Measurements from ENCODE around the gene CLDN20. TPM values are rescaled to one million over a fixed set of nuclear protein-coding genes. Genes with fewer than 3 reads are reported as not detected.

Gene CLDN20
- polyA plus RNA-seq, 2 of the 4 experiments (the other 2 are of a cell fraction), result not detected

- Histone ChIP-seq H3K4me2 (no peak overlapping the region), H3K27ac (no peak overlapping the region), H3K9me3 (no peaks in the 10 kb centered on the region), H3K4me3 (no peak overlapping the region), H3K4me1 (peaks cover 13% of the 10 kb centered on the region)
- 96% methylated on average over 8 of the region's 8 CpGs for WGBS (ENCODE audit: missing lambda C conversion rate)
- ATAC-seq (no peak), DNase-seq (ENCODE audit: low read depth in 1 of 2, low spot score in 1 of 2) (no peak), FAIRE-seq (no peak)
- TF ChIP-seq MAFK (IDR thresholded peaks at IDR 0.05; ENCODE audit: partially characterized antibody), result no peak
- no peak for TF ChIP-seq GATA3 (IDR thresholded peaks at IDR 0.05; ENCODE audit: borderline replicate concordance)
- no peak for TF ChIP-seq CHD2 (IDR thresholded peaks at IDR 0.05; ENCODE audit: low read length, partially characterized antibody)
- no peak for TF ChIP-seq TFCP2L1 (CRISPR knock-in tag; IDR thresholded peaks at IDR 0.05)
- no peak for TF ChIP-seq NPAS2 (CRISPR knock-in tag; IDR thresholded peaks at IDR 0.05; ENCODE audit: borderline replicate concordance)
- TF ChIP-seq KDM5A (IDR thresholded peaks at IDR 0.05), result no peak
- no peak for TF ChIP-seq HOXA7 (CRISPR knock-in tag; IDR thresholded peaks at IDR 0.05)
- TF ChIP-seq SREBF2 (IDR thresholded peaks at IDR 0.05), result no peak
- no peak for TF ChIP-seq RCOR1 (IDR thresholded peaks at IDR 0.05; ENCODE audit: low read depth, low read length)
- TF ChIP-seq BCL3 (IDR thresholded peaks at IDR 0.05), result no peak
- no peak for TF ChIP-seq ESRRA (IDR thresholded peaks at IDR 0.05; ENCODE audit: borderline replicate concordance, low read length)
- TF ChIP-seq CBX8 (IDR thresholded peaks at IDR 0.05), result no peak
- TF ChIP-seq CTCF (IDR thresholded peaks at IDR 0.05), result no peak
- no peak for TF ChIP-seq HES2 (IDR thresholded peaks at IDR 0.05)
- TF ChIP-seq NFE2L2 (conservative IDR thresholded peaks at IDR 0.05; ENCODE audit: low read length), result no peak
- TF ChIP-seq CBX2 (IDR thresholded peaks at IDR 0.05; ENCODE audit: borderline replicate concordance, low read depth), result no peak
- no peak for TF ChIP-seq HEYL (CRISPR knock-in tag; IDR thresholded peaks at IDR 0.05)
- TF ChIP-seq PBX3 (IDR thresholded peaks at IDR 0.05), result no peak
- POLR2A ChIA-PET, result no interaction called here
- CTCF ChIA-PET, result interaction anchor here (1.3 to 3.1 kb wide), 3 partner anchors 13 to 75 kb away, joined by 3 to 9 read pairs (median 4); no protein-coding TSS in a partner anchor
Observed at GRCh38 chr6:155252581-155252980, 11.2 kb upstream of the CLDN20 start.

- ChIA-PET CTCF (no interaction called here), POLR2A (no interaction called here)
- peaks cover 6% of the 10 kb centered on the region; the same call in 1 of the 3 replicates for H3K4me1 ChIP-seq
- DNase-seq (ENCODE audit: low read depth in 1 of 2, low spot score in 1 of 2), result no peak
- no peak overlapping the region for H3K27ac ChIP-seq
- WGBS (ENCODE audit: missing lambda C conversion rate), result 23% methylated on average over 1 of the region's 1 CpG
- H3K9me3 ChIP-seq, result no peaks in the 10 kb centered on the region
- TF ChIP-seq FOSB (CRISPR knock-in tag; IDR thresholded peaks at IDR 0.05) (no peak), JUNB (IDR thresholded peaks at IDR 0.05) (no peak), RFX5 (IDR thresholded peaks at IDR 0.05) (no peak), CEBPB (IDR thresholded peaks at IDR 0.05) (no peak), HOXA7 (CRISPR knock-in tag; IDR thresholded peaks at IDR 0.05) (no peak)
- no peak overlapping the region for H3K4me3 ChIP-seq
- no peak for FAIRE-seq
- ATAC-seq, result no peak
- H3K4me2 ChIP-seq, result no peak overlapping the region
Observed at GRCh38 chr6:155253337-155253736, 10.5 kb upstream of the CLDN20 start.

- no peak overlapping the region for H3K4me3 ChIP-seq
- no peak for FAIRE-seq
- ATAC-seq, result no peak
- POLR2A ChIA-PET, result no interaction called here
- H3K4me1 ChIP-seq, result 0 out of 3 replicates have a peak, but pooled peaks cover 5% of the 10 kb centered on the region
- DNase-seq (ENCODE audit: low read depth in 1 of 2, low spot score in 1 of 2), result no peak
- CTCF ChIA-PET, result no interaction called here
- 96% methylated on average over 7 of the region's 10 CpGs for WGBS (ENCODE audit: missing lambda C conversion rate)
- H3K27ac ChIP-seq, result no peak overlapping the region
- no peaks in the 10 kb centered on the region for H3K9me3 ChIP-seq
- no peak overlapping the region for H3K4me2 ChIP-seq
- no peak for TF ChIP-seq NFE2L2 (conservative IDR thresholded peaks at IDR 0.05; ENCODE audit: low read length)
- TF ChIP-seq JUNB (IDR thresholded peaks at IDR 0.05), result no peak
- no peak for TF ChIP-seq MAFK (IDR thresholded peaks at IDR 0.05; ENCODE audit: partially characterized antibody)
- TF ChIP-seq SMC3 (IDR thresholded peaks at IDR 0.05), result no peak
- TF ChIP-seq ELK1 (IDR thresholded peaks at IDR 0.05; ENCODE audit: low read depth, low read length), result no peak
- no peak for TF ChIP-seq RNF2 (IDR thresholded peaks at IDR 0.05; ENCODE audit: borderline replicate concordance, low read depth)
- TF ChIP-seq HOXB5 (CRISPR knock-in tag; IDR thresholded peaks at IDR 0.05), result no peak
- no peak for TF ChIP-seq TFCP2L1 (CRISPR knock-in tag; IDR thresholded peaks at IDR 0.05)
- no peak for TF ChIP-seq FOSL2 (IDR thresholded peaks at IDR 0.05)
- TF ChIP-seq FOSL2 (CRISPR knock-in tag; IDR thresholded peaks at IDR 0.05), result no peak
- no peak for TF ChIP-seq E2F6 (IDR thresholded peaks at IDR 0.05; ENCODE audit: borderline replicate concordance, low read depth)
- no peak for TF ChIP-seq ZSCAN20 (CRISPR knock-in tag; IDR thresholded peaks at IDR 0.05)
- no peak for TF ChIP-seq EHMT2 (IDR thresholded peaks at IDR 0.05; ENCODE audit: low read depth)
- TF ChIP-seq RARB (CRISPR knock-in tag; IDR thresholded peaks at IDR 0.05), result no peak
Observed at GRCh38 chr6:155254139-155254538, 9.7 kb upstream of the CLDN20 start.
